ENCODE results near the gene GLTPD2. TPM values are rescaled to one million over a fixed set of nuclear protein-coding genes. Genes with fewer than 3 reads are reported as not detected.

Gene GLTPD2
- total RNA-seq, 3 donors from 2014 or later: not detected

DNA sequence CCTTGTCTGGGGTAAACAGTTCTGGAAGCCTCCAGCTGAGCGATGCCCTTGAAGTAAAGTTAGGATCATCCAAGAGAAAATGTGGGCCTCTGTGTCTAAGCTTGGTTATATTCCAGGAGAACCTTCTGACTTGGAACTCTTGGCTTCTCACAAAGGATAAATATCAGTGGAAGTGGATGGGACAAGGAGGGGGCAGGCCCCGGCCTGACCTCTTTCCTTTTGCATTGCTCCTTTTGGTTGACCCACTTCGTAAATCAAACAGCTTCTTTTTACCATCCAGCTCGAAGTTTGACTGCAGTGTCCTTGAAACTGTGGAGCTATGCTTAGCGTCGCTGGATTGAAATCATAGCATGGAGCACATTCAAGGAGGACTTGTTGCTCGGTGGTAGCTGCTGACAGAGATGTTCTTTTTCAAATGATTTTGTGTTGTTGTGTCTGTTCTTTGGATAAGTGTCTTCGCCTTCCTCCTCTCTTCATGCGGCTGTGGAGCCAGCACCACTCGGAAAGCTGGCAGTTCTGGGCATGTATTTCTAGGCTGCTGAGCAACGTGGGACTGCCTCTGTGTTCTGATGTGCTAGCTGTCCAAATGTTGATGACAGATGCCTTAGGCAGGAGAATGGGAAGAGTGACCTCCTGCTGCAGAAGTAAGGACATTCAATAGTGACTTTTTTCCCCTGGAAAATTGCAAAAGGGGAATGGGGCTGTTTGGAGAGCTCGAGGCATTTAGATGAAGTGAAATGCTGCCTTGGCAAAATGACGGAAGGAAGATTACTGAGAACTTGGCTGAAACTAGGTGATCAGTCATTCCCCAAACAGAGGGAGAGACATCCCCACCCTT is 48.9 kb downstream of the GLTPD2 start:
- TF ChIP-seq POLR2AphosphoS5 (IDR thresholded peaks at IDR 0.05) (no peak), POLR2A (IDR thresholded peaks at IDR 0.05) (no peak), CTCF (IDR thresholded peaks at IDR 0.05) (no peak)
- H3K27ac ChIP-seq: peak overlapping the region in 1 of 2 donors; percentile 15
- H3K9me3 ChIP-seq: no peaks in the 10 kb centered on the region
- no peak overlapping the region for H3K4me3 ChIP-seq
- H3K4me1 ChIP-seq: peaks cover 0 to 23% of the 10 kb centered on the region in 2 donors
- intact Hi-C loops (cut with DNase I; ENCODE audit: low total_unique reads): no loop called here
- H3K36me3 ChIP-seq: no peaks in the 10 kb centered on the region
- no peak for DNase-seq (ENCODE audit: low spot score in 2 of 2)
- H3K27me3 ChIP-seq: no peaks in the 10 kb centered on the region

GRCh38 chr17:4838309-4838785 is 49.6 kb downstream of the GLTPD2 start:
- TF ChIP-seq POLR2AphosphoS5 (IDR thresholded peaks at IDR 0.05): no peak
- no peak for TF ChIP-seq POLR2A (IDR thresholded peaks at IDR 0.05)
- TF ChIP-seq CTCF (IDR thresholded peaks at IDR 0.05): no peak
- Histone ChIP-seq H3K27me3 (no peaks in the 10 kb centered on the region), H3K9me3 (no peaks in the 10 kb centered on the region), H3K36me3 (no peaks in the 10 kb centered on the region), H3K4me1 (peaks cover 0 to 23% of the 10 kb centered on the region in 2 donors), H3K27ac (no peak overlapping the region), H3K4me3 (no peak overlapping the region)
- intact Hi-C loops (cut with DNase I; ENCODE audit: low total_unique reads): no loop called here
- no peak for DNase-seq (ENCODE audit: low spot score in 2 of 2)

DNA sequence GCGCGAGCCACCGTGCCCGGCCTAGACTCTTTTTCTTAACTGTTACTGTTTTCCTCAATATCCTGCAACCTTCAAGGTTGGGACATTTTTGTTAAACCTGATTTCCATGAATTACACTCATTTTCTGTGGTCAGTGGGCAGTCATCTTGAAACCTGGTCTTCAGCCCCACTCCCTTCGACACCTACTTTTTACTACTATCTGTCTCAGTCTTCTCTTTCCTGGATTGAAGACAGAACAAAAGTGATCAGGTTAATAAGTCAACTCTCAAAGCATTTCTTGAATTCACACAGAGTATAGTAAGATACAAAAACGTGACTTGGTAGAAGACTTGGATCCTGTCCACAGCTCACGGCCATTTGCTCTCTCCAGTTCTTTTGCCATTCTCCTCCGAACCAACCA is 50.5 kb downstream of the GLTPD2 start:
- Histone ChIP-seq H3K27me3 (no peaks in the 10 kb centered on the region), H3K4me3 (no peak overlapping the region), H3K36me3 (no peaks in the 10 kb centered on the region), H3K27ac (no peak overlapping the region), H3K9me3 (no peaks in the 10 kb centered on the region), H3K4me1 (peaks cover 0 to 21% of the 10 kb centered on the region in 2 donors)
- intact Hi-C loops (cut with DNase I; ENCODE audit: low total_unique reads): no loop called here
- no peak for TF ChIP-seq POLR2AphosphoS5 (IDR thresholded peaks at IDR 0.05)
- no peak for TF ChIP-seq CTCF (IDR thresholded peaks at IDR 0.05)
- no peak for TF ChIP-seq POLR2A (IDR thresholded peaks at IDR 0.05)
- no peak for DNase-seq (ENCODE audit: low spot score in 2 of 2)

Other genes starting within 250 kb of the GLTPD2 start
- 10 to 100 TPM; 26.9 to 61.6 (median 50.1) TPM for gene MYBBP1A, start 233.6 kb upstream of the GLTPD2 start, total RNA-seq
- gene GGT6, start 228.4 kb upstream of the GLTPD2 start, total RNA-seq: 10 to 100 TPM in 2 of 3 donors, not detected in 1; 12.8 to 33.8 TPM
- gene SMTNL2, start 204.4 kb upstream of the GLTPD2 start, total RNA-seq: 1 to 10 TPM in 1 of 3 donors, under 1 TPM in 2; 0.16 to 1.8 (median 0.98) TPM
- gene ALOX15, start 147.3 kb upstream of the GLTPD2 start, total RNA-seq: 10 to 100 TPM in 1 of 3 donors, under 1 TPM in 1, not detected in 1; 0.98 to 47.9 TPM
- 10 to 100 TPM; 17.0 to 26.9 (median 21.0) TPM for gene PELP1, start 84.8 kb upstream of the GLTPD2 start, total RNA-seq
- gene ARRB2, start 78.3 kb upstream of the GLTPD2 start, total RNA-seq: 10 to 100 TPM; 25.2 to 67.4 (median 42.3) TPM
- 10 to 100 TPM; 29.3 to 41.7 (median 30.8) TPM for gene MED11, start 57.5 kb upstream of the GLTPD2 start, total RNA-seq
- gene ZMYND15, start 49.1 kb upstream of the GLTPD2 start, total RNA-seq: 1 to 10 TPM in 1 of 3 donors, under 1 TPM in 2; 0.96 to 2.3 (median 0.98) TPM
- gene CXCL16, start 49.0 kb upstream of the GLTPD2 start, total RNA-seq: 10 to 100 TPM; 13.8 to 25.8 (median 18.6) TPM
- gene TM4SF5, start 17.1 kb upstream of the GLTPD2 start, total RNA-seq: not detected
- 1 to 10 TPM in 2 of 3 donors, under 1 TPM in 1; 0.98 to 5.0 (median 2.6) TPM for gene VMO1, start 2.6 kb upstream of the GLTPD2 start, total RNA-seq
- gene PSMB6, start 7.2 kb downstream of the GLTPD2 start, total RNA-seq: 100 to 1,000 TPM; 133 to 183 (median 164) TPM
- gene PLD2, start 18.2 kb downstream of the GLTPD2 start, total RNA-seq: 10 to 100 TPM; 17.1 to 40.6 (median 30.3) TPM
- gene MINK1, start 44.4 kb downstream of the GLTPD2 start, total RNA-seq: 10 to 100 TPM; 25.9 to 58.7 (median 42.0) TPM
- 10 to 100 TPM in 1 of 3 donors, 1 to 10 TPM in 1, not detected in 1; 3.9 to 10.5 TPM for gene C17orf107, start 110.6 kb downstream of the GLTPD2 start, total RNA-seq
- 1 to 10 TPM in 1 of 3 donors, under 1 TPM in 2; 0.16 to 2.0 (median 0.73) TPM for gene CHRNE, start 114.1 kb downstream of the GLTPD2 start, total RNA-seq
- gene GP1BA, start 143.3 kb downstream of the GLTPD2 start, total RNA-seq: not detected
- gene SLC25A11, start 151.1 kb downstream of the GLTPD2 start, total RNA-seq: 10 to 100 TPM; 38.8 to 48.5 (median 42.6) TPM
- gene RNF167, start 151.3 kb downstream of the GLTPD2 start, total RNA-seq: 10 to 100 TPM; 38.3 to 49.0 (median 38.7) TPM
- gene PFN1, start 159.6 kb downstream of the GLTPD2 start, total RNA-seq: 100 to 1,000 TPM; 290 to 487 (median 379) TPM
- 1 to 10 TPM; 1.6 to 4.6 (median 3.1) TPM for gene ENO3, start 162.2 kb downstream of the GLTPD2 start, total RNA-seq
- 10 to 100 TPM; 42.6 to 57.8 (median 55.2) TPM for gene SPAG7, start 178.9 kb downstream of the GLTPD2 start, total RNA-seq
- 10 to 100 TPM; 11.0 to 17.7 (median 13.5) TPM for gene CAMTA2, start 198.7 kb downstream of the GLTPD2 start, total RNA-seq
- 1 to 10 TPM in 2 of 3 donors, under 1 TPM in 1; 0.66 to 2.9 (median 1.9) TPM for gene INCA1, start 208.6 kb downstream of the GLTPD2 start, total RNA-seq
- 10 to 100 TPM; 37.5 to 88.5 (median 50.5) TPM for gene KIF1C, start 209.0 kb downstream of the GLTPD2 start, total RNA-seq
- gene SLC52A1, start 246.5 kb downstream of the GLTPD2 start, total RNA-seq: under 1 TPM; 0.29 to 0.98 (median 0.32) TPM